Activated T-cell treated with anti-CD3 and anti-CD28 coated beads, Interleukin-2, amount 50 U/mL, for 48 hours (primary cell): ENCODE data around the gene NUTM2F.
"Not testable (repeated sequence)": the region's sequence is repeated elsewhere in the genome, so short reads cannot be mapped to it uniquely, and the experiment has no call there.

Source experiments
- DNase-seq, 2 experiments: peaks; one replicate each; pipeline ENCODE4 v3.0.0-alpha.2; 2020

Gene NUTM2F

GRCh38 chr9:94315034-94315984, 13.1 kb downstream of the NUTM2F start:
- DNase-seq, result not testable (repeated sequence)

GRCh38 chr9:94303321-94303720, 25.1 kb downstream of the NUTM2F start:
- DNase-seq, result no peak

GRCh38 chr9:94302426-94302825, 26.0 kb downstream of the NUTM2F start:
- DNase-seq, result no peak

- DNase-seq, result no peak
Observed at GRCh38 chr9:94301583-94301982, 26.9 kb downstream of the NUTM2F start.

GRCh38 chr9:94300470-94301301, 27.8 kb downstream of the NUTM2F start:
- DNase-seq, result no peak

GRCh38 chr9:94298949-94299599, 29.4 kb downstream of the NUTM2F start:
- no peak for DNase-seq

GRCh38 chr9:94289691-94290090, 38.8 kb downstream of the NUTM2F start:
- no peak for DNase-seq

GRCh38 chr9:94287877-94288513, 40.4 kb downstream of the NUTM2F start:
- DNase-seq, result no peak

GRCh38 chr9:94286116-94286515, 42.3 kb downstream of the NUTM2F start:
- no peak for DNase-seq

GRCh38 chr9:94281101-94281500, 47.3 kb downstream of the NUTM2F start:
- no peak for DNase-seq

- DNase-seq, result no peak
Observed at GRCh38 chr9:94280409-94280989, 47.9 kb downstream of the NUTM2F start.

GRCh38 chr9:94277885-94278536, 50.4 kb downstream of the NUTM2F start:
- DNase-seq, result no peak

GRCh38 chr9:94277029-94277428, 51.4 kb downstream of the NUTM2F start:
- not testable (repeated sequence) for DNase-seq

GRCh38 chr9:94270009-94270408, 58.4 kb downstream of the NUTM2F start:
- no peak for DNase-seq

GRCh38 chr9:94269264-94269663, 59.2 kb downstream of the NUTM2F start:
- no peak for DNase-seq
